Measurements from ENCODE around the gene SULT2B1. TPM values are rescaled to one million over a fixed set of nuclear protein-coding genes. Genes with fewer than 3 reads are reported as not detected.
A peak's percentile ranks its signal among the peaks of the same experiment; 100 is the strongest.

Gene SULT2B1
- total RNA-seq, 2 donors from 2014 or later, result 0.35 to 2.4 TPM

DNA sequence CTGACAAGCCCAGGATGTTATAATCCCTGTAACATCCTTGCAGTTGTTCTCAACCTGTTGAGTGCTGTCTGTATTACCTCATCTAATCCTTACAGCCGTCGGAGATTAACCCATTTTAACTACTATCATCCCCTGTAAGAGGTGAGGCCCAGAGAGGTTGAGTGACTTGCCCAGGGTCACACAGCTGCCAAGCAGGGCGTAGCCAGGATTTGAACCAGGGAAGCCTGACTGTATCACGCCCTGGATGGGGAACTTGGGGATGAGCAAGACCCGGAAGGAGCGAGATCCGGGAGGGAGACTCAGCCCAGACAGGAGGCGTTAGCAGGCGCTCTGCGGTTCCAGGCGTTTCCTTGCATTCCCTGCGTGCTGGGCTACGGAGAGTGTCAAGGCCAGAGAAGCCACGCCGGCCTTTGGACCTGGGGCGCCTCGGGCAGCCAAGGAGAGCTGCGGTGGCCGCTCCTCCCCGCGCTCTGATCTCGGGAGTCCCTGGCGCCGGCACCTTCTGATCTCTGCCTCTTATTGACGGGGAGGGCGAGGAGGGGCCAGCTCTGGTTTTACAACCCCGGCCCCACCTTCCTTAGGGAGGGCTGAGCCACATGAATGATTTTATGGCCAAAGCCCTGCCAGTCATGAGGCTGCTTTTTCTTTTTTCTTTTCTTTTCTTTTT, 6.2 kb downstream of the SULT2B1 start:
- peaks cover 3% of the 10 kb centered on the region for H3K27me3 Mint-ChIP-seq (ENCODE audit: insufficient read depth)
- no peaks in the 10 kb centered on the region for H3K9me3 Mint-ChIP-seq
- H3K27me3 ChIP-seq (ENCODE audit: control insufficient read depth, insufficient read depth, low read length, poor library complexity, severe bottlenecking), result no peaks in the 10 kb centered on the region
- DNase-seq, result peak; percentile 80
- H3K27ac ChIP-seq (ENCODE audit: low read depth, low read length), result no peak overlapping the region
- TF ChIP-seq, protein P1, sequence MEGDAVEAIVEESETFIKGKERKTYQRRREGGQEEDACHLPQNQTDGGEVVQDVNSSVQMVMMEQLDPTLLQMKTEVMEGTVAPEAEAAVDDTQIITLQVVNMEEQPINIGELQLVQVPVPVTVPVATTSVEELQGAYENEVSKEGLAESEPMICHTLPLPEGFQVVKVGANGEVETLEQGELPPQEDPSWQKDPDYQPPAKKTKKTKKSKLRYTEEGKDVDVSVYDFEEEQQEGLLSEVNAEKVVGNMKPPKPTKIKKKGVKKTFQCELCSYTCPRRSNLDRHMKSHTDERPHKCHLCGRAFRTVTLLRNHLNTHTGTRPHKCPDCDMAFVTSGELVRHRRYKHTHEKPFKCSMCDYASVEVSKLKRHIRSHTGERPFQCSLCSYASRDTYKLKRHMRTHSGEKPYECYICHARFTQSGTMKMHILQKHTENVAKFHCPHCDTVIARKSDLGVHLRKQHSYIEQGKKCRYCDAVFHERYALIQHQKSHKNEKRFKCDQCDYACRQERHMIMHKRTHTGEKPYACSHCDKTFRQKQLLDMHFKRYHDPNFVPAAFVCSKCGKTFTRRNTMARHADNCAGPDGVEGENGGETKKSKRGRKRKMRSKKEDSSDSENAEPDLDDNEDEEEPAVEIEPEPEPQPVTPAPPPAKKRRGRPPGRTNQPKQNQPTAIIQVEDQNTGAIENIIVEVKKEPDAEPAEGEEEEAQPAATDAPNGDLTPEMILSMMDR (conservative IDR thresholded peaks at IDR 0.05), result no peak
- H3K4me3 ChIP-seq (ENCODE audit: low read length), result no peak overlapping the region
- no peak overlapping the region for H3K27ac Mint-ChIP-seq
- no peaks in the 10 kb centered on the region for H3K36me3 ChIP-seq (ENCODE audit: control insufficient read depth, insufficient read depth, low read length)
- H3K36me3 Mint-ChIP-seq (ENCODE audit: low read depth), result no peaks in the 10 kb centered on the region
- H3K4me1 Mint-ChIP-seq, result peaks cover 17% of the 10 kb centered on the region
- no peak overlapping the region for H3K9ac ChIP-seq (ENCODE audit: extremely low read depth, low read length, poor library complexity, severe bottlenecking)
- 61 to 76% methylated on average over 9 to 27 of the region's 27 CpGs for WGBS, 2 experiments (ENCODE audit: insufficient coverage in 1 of 2, insufficient read length in 1 of 2)
- peaks cover 5% of the 10 kb centered on the region for H3K4me1 ChIP-seq (ENCODE audit: control insufficient read depth, insufficient read depth, low read length)
- H3K4me3 Mint-ChIP-seq, result no peak overlapping the region
- H3K9me3 ChIP-seq (ENCODE audit: control insufficient read depth, low read length), result no peaks in the 10 kb centered on the region

DNA sequence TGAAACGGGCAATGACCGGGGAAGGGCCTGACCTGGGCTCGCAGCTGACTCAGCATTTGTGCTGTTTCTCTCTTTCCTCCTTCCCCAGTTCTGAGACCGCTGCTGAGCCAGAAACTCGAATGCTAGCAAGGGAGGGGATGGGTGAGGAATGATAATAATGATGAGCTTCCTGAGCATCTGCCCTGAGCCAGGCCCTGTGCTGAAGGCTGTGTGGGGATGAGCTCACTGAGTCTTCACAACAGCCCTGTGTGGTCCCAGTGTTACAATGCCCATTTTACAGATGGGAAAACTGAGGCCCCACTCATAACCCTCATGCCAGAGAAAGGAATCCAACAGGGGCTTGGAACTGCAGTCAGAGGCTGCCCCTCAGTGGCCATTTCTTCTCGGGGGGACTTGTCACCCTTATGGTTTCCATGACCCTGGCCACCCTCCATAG, 8.1 kb downstream of the SULT2B1 start:
- H3K27ac ChIP-seq (ENCODE audit: low read depth, low read length), result no peak overlapping the region
- H3K27me3 Mint-ChIP-seq (ENCODE audit: insufficient read depth), result peaks cover 3% of the 10 kb centered on the region
- H3K4me3 Mint-ChIP-seq, result no peak overlapping the region
- no peak overlapping the region for H3K9ac ChIP-seq (ENCODE audit: extremely low read depth, low read length, poor library complexity, severe bottlenecking)
- H3K4me3 ChIP-seq (ENCODE audit: low read length), result no peak overlapping the region
- 60 to 93% methylated on average over 1 to 6 of the region's 6 CpGs for WGBS, 2 experiments (ENCODE audit: insufficient coverage in 1 of 2, insufficient read length in 1 of 2)
- H3K27ac Mint-ChIP-seq, result no peak overlapping the region
- no peak for DNase-seq
- peaks cover 4% of the 10 kb centered on the region for H3K4me1 Mint-ChIP-seq
- no peaks in the 10 kb centered on the region for H3K4me1 ChIP-seq (ENCODE audit: control insufficient read depth, insufficient read depth, low read length)
- H3K36me3 ChIP-seq (ENCODE audit: control insufficient read depth, insufficient read depth, low read length), result no peaks in the 10 kb centered on the region
- H3K36me3 Mint-ChIP-seq (ENCODE audit: low read depth), result no peaks in the 10 kb centered on the region
- H3K9me3 Mint-ChIP-seq, result no peaks in the 10 kb centered on the region
- H3K9me3 ChIP-seq (ENCODE audit: control insufficient read depth, low read length), result no peaks in the 10 kb centered on the region
- TF ChIP-seq, protein P1 (conservative IDR thresholded peaks at IDR 0.05), result peak; percentile 49
- no peaks in the 10 kb centered on the region for H3K27me3 ChIP-seq (ENCODE audit: control insufficient read depth, insufficient read depth, low read length, poor library complexity, severe bottlenecking)

DNA sequence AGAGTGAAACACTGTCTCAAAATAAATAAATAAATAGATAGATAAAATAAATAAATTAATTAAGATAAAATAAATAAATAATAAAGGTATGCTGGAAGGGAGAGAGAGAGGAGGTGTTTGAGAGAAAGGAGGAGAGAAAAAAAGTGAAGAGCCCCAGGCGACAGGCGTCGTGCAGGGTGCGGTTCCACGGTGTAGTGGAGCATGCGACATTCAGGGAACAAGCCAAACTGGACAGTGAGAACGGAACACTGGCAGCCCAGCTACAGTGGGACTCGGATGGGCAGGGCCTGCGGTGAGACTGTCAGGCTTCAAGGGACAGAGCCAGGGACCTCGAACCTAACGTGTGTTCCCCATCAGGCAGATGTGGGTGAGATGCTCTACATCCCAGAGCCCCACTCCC, 9.4 kb downstream of the SULT2B1 start:
- no peak overlapping the region for H3K27ac Mint-ChIP-seq
- 97% methylated on average over 11 of the region's 11 CpGs for WGBS, 2 experiments (ENCODE audit: insufficient coverage in 1 of 2, insufficient read length in 1 of 2)

More for the DNA sequence above, 9.4 kb downstream of the SULT2B1 start:
- Histone ChIP-seq H3K4me1 (ENCODE audit: control insufficient read depth, insufficient read depth, low read length) (no peaks in the 10 kb centered on the region), H3K4me3 (ENCODE audit: low read length) (no peak overlapping the region), H3K27me3 (ENCODE audit: control insufficient read depth, insufficient read depth, low read length, poor library complexity, severe bottlenecking) (no peaks in the 10 kb centered on the region), H3K9ac (ENCODE audit: extremely low read depth, low read length, poor library complexity, severe bottlenecking) (no peak overlapping the region), H3K27ac (ENCODE audit: low read depth, low read length) (no peak overlapping the region), H3K9me3 (ENCODE audit: control insufficient read depth, low read length) (no peaks in the 10 kb centered on the region), H3K36me3 (ENCODE audit: control insufficient read depth, insufficient read depth, low read length) (no peaks in the 10 kb centered on the region)
- H3K27me3 Mint-ChIP-seq (ENCODE audit: insufficient read depth), result peaks cover 3% of the 10 kb centered on the region
- H3K36me3 Mint-ChIP-seq (ENCODE audit: low read depth), result no peaks in the 10 kb centered on the region
- no peak overlapping the region for H3K4me3 Mint-ChIP-seq
- TF ChIP-seq, protein P1 (conservative IDR thresholded peaks at IDR 0.05), result no peak
- H3K4me1 Mint-ChIP-seq, result peaks cover under 1% of the 10 kb centered on the region
- H3K9me3 Mint-ChIP-seq, result no peaks in the 10 kb centered on the region
- DNase-seq, result no peak
